ENCODE results near the gene GFRA4. TPM values are rescaled to one million over a fixed set of nuclear protein-coding genes. Genes with fewer than 3 reads are reported as not detected.
A peak's percentile ranks its signal among the peaks of the same experiment; 100 is the strongest.

The GFRA4 gene
- total RNA-seq, 1 experiment from 2014 or later: not detected

- DNase-seq (ENCODE audit: low read depth): no peak
- in situ Hi-C loops (cut with HindIII; ENCODE audit: low pct_unique_long_range_greater_than_20kb, low sequenced_read_pairs): no loop called here
Observed at GRCh38 chr20:3660262-3661059, 2.7 kb downstream of the GFRA4 start.

GRCh38 chr20:3659492-3660261, 3.5 kb downstream of the GFRA4 start:
- no peak for DNase-seq (ENCODE audit: low read depth)
- in situ Hi-C loops (cut with HindIII; ENCODE audit: low pct_unique_long_range_greater_than_20kb, low sequenced_read_pairs): no loop called here

- in situ Hi-C loops (cut with HindIII; ENCODE audit: low pct_unique_long_range_greater_than_20kb, low sequenced_read_pairs): no loop called here
Observed at GRCh38 chr20:3658716-3659491, 4.3 kb downstream of the GFRA4 start.

GRCh38 chr20:3658019-3658715, 5.0 kb downstream of the GFRA4 start:
- in situ Hi-C loops (cut with HindIII; ENCODE audit: low pct_unique_long_range_greater_than_20kb, low sequenced_read_pairs): no loop called here
- DNase-seq (ENCODE audit: low read depth): no peak

More at GRCh38 chr20:3658716-3659491, 4.3 kb downstream of the GFRA4 start:
- no peak for DNase-seq (ENCODE audit: low read depth)

GRCh38 chr20:3655131-3655405, 8.1 kb downstream of the GFRA4 start:
- no peak for DNase-seq (ENCODE audit: low read depth)
- in situ Hi-C loops (cut with HindIII; ENCODE audit: low pct_unique_long_range_greater_than_20kb, low sequenced_read_pairs): no loop called here

GRCh38 chr20:3654326-3655130, 8.7 kb downstream of the GFRA4 start:
- no peak for DNase-seq (ENCODE audit: low read depth)
- in situ Hi-C loops (cut with HindIII; ENCODE audit: low pct_unique_long_range_greater_than_20kb, low sequenced_read_pairs): no loop called here

GRCh38 chr20:3653921-3654320, 9.3 kb downstream of the GFRA4 start:
- in situ Hi-C loops (cut with HindIII; ENCODE audit: low pct_unique_long_range_greater_than_20kb, low sequenced_read_pairs): no loop called here
- DNase-seq (ENCODE audit: low read depth): no peak

GRCh38 chr20:3652676-3653596, 10.3 kb downstream of the GFRA4 start:
- DNase-seq (ENCODE audit: low read depth): peak; percentile 59
- in situ Hi-C loops (cut with HindIII; ENCODE audit: low pct_unique_long_range_greater_than_20kb, low sequenced_read_pairs): no loop called here

GRCh38 chr20:3652221-3652620, 11.0 kb downstream of the GFRA4 start:
- DNase-seq (ENCODE audit: low read depth): no peak
- in situ Hi-C loops (cut with HindIII; ENCODE audit: low pct_unique_long_range_greater_than_20kb, low sequenced_read_pairs): no loop called here

- no peak for DNase-seq (ENCODE audit: low read depth)
- in situ Hi-C loops (cut with HindIII; ENCODE audit: low pct_unique_long_range_greater_than_20kb, low sequenced_read_pairs): no loop called here
Observed at GRCh38 chr20:3651204-3651962, 11.8 kb downstream of the GFRA4 start.

- in situ Hi-C loops (cut with HindIII; ENCODE audit: low pct_unique_long_range_greater_than_20kb, low sequenced_read_pairs): no loop called here
- no peak for DNase-seq (ENCODE audit: low read depth)
Observed at GRCh38 chr20:3648951-3649350, 14.2 kb downstream of the GFRA4 start.

GRCh38 chr20:3647473-3647872, 15.7 kb downstream of the GFRA4 start:
- in situ Hi-C loops (cut with HindIII; ENCODE audit: low pct_unique_long_range_greater_than_20kb, low sequenced_read_pairs): no loop called here
- no peak for DNase-seq (ENCODE audit: low read depth)

- no peak for DNase-seq (ENCODE audit: low read depth)
- in situ Hi-C loops (cut with HindIII; ENCODE audit: low pct_unique_long_range_greater_than_20kb, low sequenced_read_pairs): no loop called here
Observed at GRCh38 chr20:3646651-3647050, 16.5 kb downstream of the GFRA4 start.

GRCh38 chr20:3646067-3646440, 17.1 kb downstream of the GFRA4 start:
- DNase-seq (ENCODE audit: low read depth): no peak
- in situ Hi-C loops (cut with HindIII; ENCODE audit: low pct_unique_long_range_greater_than_20kb, low sequenced_read_pairs): no loop called here

GRCh38 chr20:3645309-3646066, 17.7 kb downstream of the GFRA4 start:
- in situ Hi-C loops (cut with HindIII; ENCODE audit: low pct_unique_long_range_greater_than_20kb, low sequenced_read_pairs): no loop called here
- DNase-seq (ENCODE audit: low read depth): no peak

GRCh38 chr20:3640259-3640658, 22.9 kb downstream of the GFRA4 start:
- DNase-seq (ENCODE audit: low read depth): no peak
- in situ Hi-C loops (cut with HindIII; ENCODE audit: low pct_unique_long_range_greater_than_20kb, low sequenced_read_pairs): no loop called here
